GM12891 (cell line): ENCODE data around the gene PXMP2.
"Not testable (repeated sequence)": the region's sequence is repeated elsewhere in the genome, so short reads cannot be mapped to it uniquely, and the experiment has no call there.

Experiments used
- DNase-seq: peaks from one replicate; pipeline ENCODE4 v3.0.0; 2011; ENCODE audit warnings: low spot score; ENCODE audit not compliant: insufficient read length
- FAIRE-seq: peaks from 2 replicates; lab custom pipeline; 2011; peaks lifted over from hg19 to GRCh38; lab: Jason Lieb, UNC
- PAX5 ChIP-seq: IDR thresholded peaks from 2 replicates; pipeline ENCODE4 v1.6.1; 2011; ENCODE audit warnings: low read length, moderate library complexity, mild to moderate bottlenecking; ENCODE audit not compliant: insufficient read depth, severe bottlenecking
- POLR2A ChIP-seq: IDR thresholded peaks from 2 replicates; pipeline ENCODE4 v1.6.1; 2011; ENCODE audit warnings: low read depth, low read length, control low read depth
- POLR2AphosphoS5 ChIP-seq: IDR thresholded peaks from 2 replicates; pipeline ENCODE4 v1.6.1; 2011; ENCODE audit warnings: low read depth, low read length, control low read depth
- POU2F2 ChIP-seq: IDR thresholded peaks from 2 replicates; pipeline ENCODE4 v1.6.1; 2011; ENCODE audit warnings: low read depth, mild to moderate bottlenecking, control low read depth, low read length, moderate library complexity
- SPI1 ChIP-seq: IDR thresholded peaks from 2 replicates; pipeline ENCODE4 v1.6.1; 2011; ENCODE audit warnings: low read depth, low read length, control low read depth
- TAF1 ChIP-seq: IDR thresholded peaks from 2 replicates; pipeline ENCODE4 v1.6.1; 2011; ENCODE audit warnings: low read depth, low read length, control low read depth

Gene PXMP2

DNA sequence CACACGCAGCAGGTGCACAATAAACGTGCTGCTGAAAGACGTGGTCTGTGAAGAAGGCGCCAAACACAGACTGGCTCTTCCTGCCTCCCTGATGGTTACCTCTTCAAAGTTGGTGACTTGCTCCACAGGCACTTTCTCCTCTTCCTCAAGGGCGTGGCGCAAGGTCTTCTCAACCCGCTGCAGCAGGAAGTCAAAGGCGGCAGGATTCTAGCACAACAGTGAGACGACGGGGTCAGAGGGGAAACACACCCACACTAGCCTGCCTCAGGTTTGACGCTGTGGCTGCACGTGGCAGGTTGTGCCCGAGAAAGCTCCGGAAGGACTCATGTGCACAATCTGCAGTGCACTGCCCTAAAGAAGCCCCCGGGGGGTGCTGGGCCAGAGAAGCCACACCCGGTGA, 15.3 kb upstream of the PXMP2 start:
- FAIRE-seq, result no peak
- no peak for DNase-seq
- no peak for TF ChIP-seq SPI1
- no peak for TF ChIP-seq TAF1
- TF ChIP-seq PAX5, result no peak
- TF ChIP-seq POLR2AphosphoS5, result no peak

DNA sequence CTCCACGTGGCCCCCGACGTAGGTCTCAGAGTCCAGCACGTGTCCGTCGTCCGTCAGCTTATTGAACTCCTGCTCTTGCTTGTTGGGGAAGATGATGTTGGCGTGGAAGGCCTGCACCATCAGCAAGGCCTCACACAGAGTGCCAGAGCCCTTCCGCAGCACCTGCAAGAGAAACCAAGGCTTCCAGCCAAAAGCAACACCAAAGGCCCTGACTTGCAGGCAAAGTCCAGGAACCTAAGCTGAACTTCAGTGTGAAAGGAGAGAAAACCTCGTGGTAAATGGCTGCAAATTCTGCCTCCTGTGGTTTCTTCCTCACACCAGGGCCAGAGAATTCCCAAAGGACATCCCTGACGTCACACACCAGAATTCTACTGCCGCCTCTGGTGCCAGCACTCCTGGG, 14.7 kb upstream of the PXMP2 start:
- TF ChIP-seq TAF1 (no peak), POLR2A (no peak), SPI1 (no peak), POLR2AphosphoS5 (no peak), POU2F2 (no peak)
- no peak for FAIRE-seq
- no peak for DNase-seq

DNA sequence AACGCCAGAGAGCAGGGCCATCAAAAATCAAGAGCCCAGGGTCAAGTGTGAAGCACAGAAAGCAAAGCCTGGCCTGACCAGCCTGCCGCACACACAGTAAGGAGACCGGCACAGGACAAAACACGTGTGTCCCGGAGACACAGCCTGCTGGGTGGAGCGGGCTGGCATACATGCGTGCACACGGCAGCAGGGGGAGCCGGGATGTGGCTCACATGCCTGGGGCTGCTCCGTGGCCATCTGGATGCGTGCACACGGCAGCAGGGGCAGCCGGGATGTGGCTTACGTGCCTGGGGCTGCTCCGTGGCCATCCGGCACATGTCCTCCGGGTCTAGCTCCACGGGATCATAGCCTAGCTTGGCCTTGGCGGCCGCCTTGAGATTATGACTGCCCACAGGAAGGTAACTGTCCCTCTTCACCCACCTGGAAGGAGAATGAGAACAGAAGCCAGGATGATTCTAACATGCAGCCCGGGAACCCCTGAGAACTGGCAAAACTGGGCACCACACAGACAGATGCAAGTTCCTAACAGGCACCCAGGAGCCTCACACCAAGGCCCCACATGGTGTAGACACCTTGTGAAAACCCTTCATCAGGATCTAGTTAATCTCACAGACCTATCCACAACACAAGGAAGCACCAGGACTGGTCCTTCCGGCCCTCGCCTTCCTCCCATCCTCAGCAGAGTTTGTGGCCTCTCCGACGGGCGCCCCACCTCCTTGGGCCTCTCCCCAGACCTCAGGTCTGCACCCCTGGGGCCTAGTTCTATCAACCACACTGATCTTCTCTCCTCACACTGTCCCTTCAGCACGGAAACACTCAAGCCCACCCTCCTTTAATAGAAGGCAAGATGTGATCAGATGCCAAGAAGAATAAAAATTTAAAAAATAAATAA, 13.9 kb upstream of the PXMP2 start:
- no peak for FAIRE-seq
- no peak for DNase-seq
- TF ChIP-seq POLR2A, result 0 out of 2 replicates have a peak, but pooled peaks have one; percentile 17
- TF ChIP-seq POLR2AphosphoS5, result no peak

DNA sequence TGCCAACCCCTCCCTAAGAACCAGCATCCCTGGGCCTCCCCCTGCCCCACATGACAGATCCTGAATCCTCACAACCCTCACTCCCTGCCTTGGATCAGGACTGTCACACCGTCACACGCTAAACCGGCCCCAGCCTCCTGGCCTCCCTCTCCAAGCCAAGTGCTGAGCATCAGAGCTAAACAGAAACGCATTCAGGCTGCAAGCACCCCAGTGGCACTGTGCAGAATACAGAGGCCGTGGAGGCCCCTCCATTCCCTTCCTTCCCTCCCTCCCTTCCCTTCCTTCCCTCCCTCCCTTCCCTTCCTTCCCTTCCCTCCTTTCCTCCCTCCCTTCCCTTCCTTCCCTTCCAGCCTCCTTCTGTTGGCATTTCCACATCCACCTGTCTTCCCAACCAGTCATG, 12.8 kb upstream of the PXMP2 start:
- DNase-seq (no peak), FAIRE-seq (no peak)
- TF ChIP-seq SPI1 (no peak), PAX5 (no peak), POU2F2 (no peak), TAF1 (no peak), POLR2A (no peak), POLR2AphosphoS5 (no peak)

DNA sequence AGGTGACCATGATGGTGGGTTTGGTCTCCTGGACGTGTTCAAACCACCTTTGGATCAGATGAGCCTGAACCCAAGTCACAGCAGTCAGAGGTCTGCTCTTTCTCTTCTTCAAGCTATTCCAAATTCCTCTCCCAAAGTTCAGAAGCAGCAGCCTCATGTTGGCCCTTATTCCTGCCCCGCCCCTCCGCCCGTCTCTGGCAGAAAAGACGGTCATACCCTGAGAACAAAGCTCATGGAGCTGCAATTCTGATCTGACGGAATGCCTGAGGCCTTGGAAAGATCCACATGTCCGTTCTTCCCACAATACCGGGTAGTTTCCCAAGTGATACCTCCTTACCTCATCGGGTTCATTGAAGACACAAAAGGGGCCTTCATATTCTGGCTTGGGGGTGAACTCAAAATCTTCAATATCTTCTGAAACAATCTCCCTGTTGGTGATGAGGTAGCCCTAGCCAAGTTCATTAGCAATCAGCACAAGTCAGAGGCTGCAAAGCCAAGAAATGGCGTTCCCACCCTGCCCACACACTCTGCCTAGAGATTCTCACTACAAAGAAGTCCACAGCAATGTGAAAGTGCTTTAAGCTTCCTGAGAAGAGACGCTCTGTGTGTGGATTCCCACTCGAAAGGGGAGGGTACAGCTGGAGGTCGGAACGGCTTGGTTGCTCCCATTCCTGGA, 11.5 kb upstream of the PXMP2 start:
- DNase-seq, result no peak
- no peak for FAIRE-seq
- TF ChIP-seq PAX5 (no peak), SPI1 (no peak)

DNA sequence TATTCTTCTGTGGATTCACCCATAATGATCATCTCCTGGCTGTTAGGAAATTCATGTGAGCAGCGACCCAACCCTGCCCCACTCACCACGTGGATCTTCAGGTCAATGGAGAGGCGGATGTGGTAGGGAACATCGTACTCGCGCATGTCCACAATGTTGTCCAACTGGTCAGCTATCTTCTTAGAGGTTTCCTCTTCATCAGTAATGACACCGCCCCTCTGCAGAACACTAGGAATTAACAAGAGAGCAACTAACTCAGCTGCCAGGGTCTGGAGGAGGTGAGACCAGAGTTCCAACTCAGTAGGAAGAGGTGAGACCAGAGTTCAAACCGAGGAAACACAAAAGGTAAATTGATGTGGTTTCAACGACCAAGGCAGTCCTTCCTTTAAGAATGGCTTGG, 9.9 kb upstream of the PXMP2 start:
- DNase-seq, result no peak
- FAIRE-seq, result no peak
- no peak for TF ChIP-seq POLR2AphosphoS5
- TF ChIP-seq SPI1, result no peak
- no peak for TF ChIP-seq PAX5
- no peak for TF ChIP-seq POLR2A
- no peak for TF ChIP-seq TAF1
- TF ChIP-seq POU2F2, result no peak

DNA sequence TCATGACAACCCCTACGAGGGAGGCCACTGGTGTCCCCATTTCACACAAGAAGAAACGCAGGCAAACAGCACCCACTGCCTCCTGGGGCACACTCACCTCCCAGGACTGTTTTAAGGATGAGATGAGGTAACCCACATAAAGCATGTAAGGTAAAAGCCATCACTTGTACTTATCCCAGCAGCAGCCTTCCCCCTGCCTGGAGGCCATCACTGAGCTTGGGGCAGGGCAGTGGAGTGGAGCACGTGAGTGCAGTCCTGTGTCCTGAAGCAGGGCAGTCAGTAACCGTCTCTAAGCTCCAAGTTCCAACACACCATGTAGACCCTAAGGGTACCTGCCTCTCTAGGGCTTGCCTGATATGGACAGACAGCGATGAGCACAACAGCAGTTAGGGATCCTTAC, 2.0 kb upstream of the PXMP2 start:
- no peak for FAIRE-seq
- DNase-seq, result no peak
- TF ChIP-seq SPI1 (no peak), POLR2A (no peak), POLR2AphosphoS5 (no peak)

DNA sequence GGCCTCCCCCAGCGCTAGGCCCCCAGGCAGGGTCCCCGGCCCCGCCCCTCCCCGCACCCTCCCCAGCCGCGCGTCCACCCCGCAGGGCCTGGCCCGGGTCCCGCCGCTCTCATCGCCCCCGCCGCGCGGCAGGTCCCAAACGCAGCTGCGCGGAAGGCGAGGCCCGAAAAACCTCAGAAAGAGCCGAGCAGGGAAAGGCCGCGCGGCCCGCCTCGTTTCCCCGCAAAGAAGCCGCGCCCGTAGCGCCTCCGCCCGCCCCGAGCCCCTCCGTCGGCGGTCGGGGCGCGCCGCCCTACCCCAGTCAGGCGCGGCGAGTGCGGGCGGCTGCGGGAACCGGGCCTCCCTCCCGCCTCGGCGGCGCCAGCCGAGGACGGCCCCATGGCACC, 569 bp upstream of the PXMP2 start:
- TF ChIP-seq TAF1 (no peak), POLR2A (no peak), SPI1 (no peak), POLR2AphosphoS5 (no peak), POU2F2 (no peak), PAX5 (no peak)
- DNase-seq (no peak), FAIRE-seq (no peak)

DNA sequence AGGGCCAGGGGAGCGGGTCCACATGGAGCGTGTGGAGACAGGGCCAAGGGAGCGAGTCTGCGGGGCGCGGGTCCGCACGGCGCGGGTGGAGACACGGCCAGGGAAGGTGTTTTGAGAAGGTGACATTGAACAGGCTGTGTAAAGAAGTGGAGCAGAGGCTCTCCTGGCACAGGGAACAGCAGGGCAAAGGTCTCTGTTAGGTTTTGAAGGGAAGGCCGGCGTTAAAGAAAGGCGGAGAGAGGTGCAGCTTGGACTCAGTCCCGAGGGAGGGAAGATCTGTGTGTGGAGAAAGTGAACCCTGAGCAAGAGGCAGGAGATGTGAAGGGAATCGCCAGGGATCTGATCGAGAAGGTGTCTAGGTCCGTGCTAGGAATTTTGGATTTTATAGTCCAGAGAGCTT, 1.8 kb downstream of the PXMP2 start:
- FAIRE-seq, result no peak
- DNase-seq, result no peak
- TF ChIP-seq POU2F2 (no peak), TAF1 (no peak), POLR2A (no peak), SPI1 (no peak), POLR2AphosphoS5 (no peak)

DNA sequence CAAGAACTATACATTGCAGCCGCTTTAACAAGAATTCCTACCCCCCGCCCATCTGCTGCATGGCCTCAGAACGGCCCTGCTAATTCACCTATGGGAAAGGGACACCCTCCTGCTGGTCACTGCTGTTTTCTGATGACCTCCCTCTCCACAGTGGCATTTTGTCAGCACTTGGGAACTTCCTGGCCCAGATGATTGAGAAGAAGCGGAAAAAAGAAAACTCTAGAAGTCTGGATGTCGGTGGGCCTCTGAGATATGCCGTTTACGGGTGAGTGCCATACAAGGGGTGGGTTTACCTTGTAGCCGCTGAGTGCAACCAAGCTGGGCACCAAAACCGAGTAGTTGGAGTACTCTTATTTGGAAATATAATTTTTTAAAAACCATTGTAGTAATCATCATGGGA, 2.7 kb downstream of the PXMP2 start:
- FAIRE-seq, result no peak
- no peak for DNase-seq
- TF ChIP-seq POU2F2 (no peak), POLR2AphosphoS5 (no peak), TAF1 (no peak), POLR2A (no peak), SPI1 (no peak), PAX5 (no peak)

DNA sequence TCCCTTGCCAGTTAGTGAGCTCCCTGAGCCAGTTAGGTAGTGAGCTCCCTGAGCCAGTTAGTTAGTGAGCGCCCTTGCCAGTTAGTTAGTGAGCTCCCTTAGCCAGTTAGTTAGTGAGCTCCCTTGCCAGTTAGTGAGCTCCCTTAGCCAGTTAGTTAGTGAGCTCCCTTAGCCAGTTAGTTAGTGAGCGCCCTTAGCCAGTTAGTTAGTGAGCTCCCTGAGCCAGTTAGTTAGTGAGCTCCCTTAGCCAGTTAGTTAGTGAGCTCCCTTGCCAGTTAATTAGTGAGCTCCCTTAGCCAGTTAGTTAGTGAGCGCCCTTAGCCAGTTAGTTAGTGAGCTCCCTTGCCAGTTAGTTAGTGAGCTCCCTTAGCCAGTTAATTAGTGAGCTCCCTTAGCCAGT, 4.6 kb downstream of the PXMP2 start:
- DNase-seq, FAIRE-seq: not testable (repeated sequence)

DNA sequence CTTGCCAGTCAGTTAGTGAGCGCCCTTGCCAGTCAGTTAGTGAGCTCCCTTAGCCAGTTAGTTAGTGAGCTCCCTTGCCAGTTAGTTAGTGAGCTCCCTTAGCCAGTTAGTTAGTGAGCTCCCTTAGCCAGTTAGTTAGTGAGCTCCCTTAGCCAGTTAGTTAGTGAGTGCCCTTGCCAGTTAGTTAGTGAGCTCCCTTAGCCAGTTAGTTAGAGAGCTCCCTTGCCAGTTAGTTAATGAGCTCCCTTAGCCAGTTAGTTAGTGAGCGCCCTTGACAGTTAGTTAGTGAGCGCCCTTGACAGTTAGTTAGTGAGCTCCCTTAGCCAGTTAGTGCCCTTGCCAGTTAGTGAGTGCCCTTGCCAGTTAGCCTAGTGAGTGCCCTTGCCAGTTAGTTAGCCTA, 7.5 kb downstream of the PXMP2 start:
- not testable (repeated sequence) for DNase-seq, FAIRE-seq
